Kidney tubule cell (primary cell): Measurements from ENCODE around the gene EMC1.
A peak's percentile ranks its signal among the peaks of the same experiment; 100 is the strongest.
"Not testable (repeated sequence)": the region's sequence is repeated elsewhere in the genome, so short reads cannot be mapped to it uniquely, and the experiment has no call there.

Experiments
- DNase-seq: peaks from one replicate; pipeline ENCODE4 v3.0.0-alpha.2; 2018; ENCODE audit warnings: low spot score

EMC1 gene

GRCh38 chr1:19260211-19261138 lies 9.2 kb upstream of the EMC1 start:
- peak; percentile 50 for DNase-seq

GRCh38 chr1:19258353-19258752 lies 7.0 kb upstream of the EMC1 start:
- no peak for DNase-seq

GRCh38 chr1:19257178-19257914 lies 6.0 kb upstream of the EMC1 start:
- DNase-seq: peak; percentile 17

- not testable (repeated sequence) for DNase-seq
Observed at GRCh38 chr1:19256301-19256700, 5.0 kb upstream of the EMC1 start.

- DNase-seq: no peak
Observed at GRCh38 chr1:19255288-19255687, 4.0 kb upstream of the EMC1 start.

GRCh38 chr1:19254416-19254815 lies 3.1 kb upstream of the EMC1 start:
- no peak for DNase-seq

GRCh38 chr1:19250629-19251304 lies 557 bp downstream of the EMC1 start:
- peak; percentile 11 for DNase-seq

GRCh38 chr1:19240673-19241538 lies 10.4 kb downstream of the EMC1 start:
- peak; percentile 65 for DNase-seq

- DNase-seq: no peak
Observed at GRCh38 chr1:19239876-19240275, 11.4 kb downstream of the EMC1 start.

- no peak for DNase-seq
Observed at GRCh38 chr1:19234224-19234623, 17.1 kb downstream of the EMC1 start.

- DNase-seq: peak; percentile 10
Observed at GRCh38 chr1:19232524-19232846, 18.8 kb downstream of the EMC1 start.

- DNase-seq: not testable (repeated sequence)
Observed at GRCh38 chr1:19231736-19232523, 19.4 kb downstream of the EMC1 start.

GRCh38 chr1:19229828-19230325 lies 21.4 kb downstream of the EMC1 start:
- DNase-seq: no peak

GRCh38 chr1:19229229-19229628 lies 22.1 kb downstream of the EMC1 start:
- no peak for DNase-seq

GRCh38 chr1:19222979-19223824 lies 28.1 kb downstream of the EMC1 start:
- DNase-seq: peak; percentile 85

- no peak for DNase-seq
Observed at GRCh38 chr1:19222573-19222972, 28.8 kb downstream of the EMC1 start.

- no peak for DNase-seq
Observed at GRCh38 chr1:19220991-19221390, 30.3 kb downstream of the EMC1 start.

GRCh38 chr1:19220080-19220846 lies 31.1 kb downstream of the EMC1 start:
- DNase-seq: no peak

- DNase-seq: no peak
Observed at GRCh38 chr1:19219451-19219850, 31.9 kb downstream of the EMC1 start.
